K562 (cell line): Measurements from ENCODE around the gene GALNT17. TPM values are rescaled to one million over a fixed set of nuclear protein-coding genes. Genes with fewer than 3 reads are reported as not detected.

Source experiments
- ATAC-seq: fragments of 200-7000 bp; cut with Tn5 transposase; 3 replicates; pipeline ENCODE4 v1.9.1; 2020; ENCODE audit warnings: moderate library complexity
- BruUV-seq: library from RNA; stranded (reverse); fragments of 400-500 nt; replicated peaks from 2 replicates; lab custom pipeline; 2021; lab: Mats Ljungman, UMichigan
- CTCF ChIA-PET: fragments of 300-600 bp; formaldehyde crosslinking; extraction: SDS; loops from one replicate; lab custom pipeline; 2021; ENCODE audit warnings: low intra/inter-chr PET ratio; lab: Yijun Ruan, JAX
- POLR2A ChIA-PET: fragments of 300-600, 350-650 bp; sonication (Branson Sonifier 250); formaldehyde crosslinking; extraction: SDS; loops from one replicate; lab custom pipeline; 2021; ENCODE audit warnings: antibody characterized with exemption, inconsistent platforms; lab: Yijun Ruan, JAX
- DNase-seq, 4 experiments: peaks; one replicate each; pipeline versions ENCODE4 v3.0.0 to v3.0.0-alpha.2; 2011 to 2018; ENCODE audit warnings: low spot score in 3 of 4, mixed read lengths in 3 of 4; ENCODE audit errors: extremely low read depth in 1 of 4
- FAIRE-seq: peaks from 2 replicates; lab custom pipeline; 2011; peaks lifted over from hg19 to GRCh38; lab: Jason Lieb, UNC
- H2AFZ ChIP-seq: 2 replicates; pipeline ENCODE4 v1.6.0; 2011; ENCODE audit warnings: low read depth, low read length, control low read depth, inconsistent platforms
- H3K27ac ChIP-seq: fragments of 200-600 bp; 3 replicates; pipeline ENCODE4 v1.8.0; 2011; ENCODE audit warnings: low read depth, mild to moderate bottlenecking, control low read depth, inconsistent platforms, low read length, moderate library complexity, mixed read lengths; ENCODE audit errors: extremely low read depth
- H3K27me3 ChIP-seq, 2 experiments: fragments of 300-600 bp in 1 of 2; 2 replicates in 1 of 2; 3 replicates in 1 of 2; pipeline versions ENCODE4 v1.6.0 to v1.8.0; 2011; ENCODE audit warnings: inconsistent platforms in 2 of 2, low read length in 2 of 2, mild to moderate bottlenecking in 1 of 2, mixed read lengths in 1 of 2, moderate library complexity in 1 of 2; ENCODE audit not compliant: control insufficient read depth in 2 of 2, insufficient read depth in 2 of 2
- H3K36me3 ChIP-seq: fragments of 300-600 bp; 3 replicates; pipeline ENCODE4 v1.8.0; 2011; ENCODE audit warnings: mild to moderate bottlenecking, low read length, inconsistent platforms; ENCODE audit not compliant: control insufficient read depth, insufficient read depth
- H3K4me1 ChIP-seq, 2 experiments: fragments of 200-600 bp in 1 of 2; replicated peaks in 1 of 2; 2 replicates in 1 of 2; 3 replicates in 1 of 2; pipeline versions ENCODE4 v1.5.1 to v1.8.0; 2011; ENCODE audit warnings: inconsistent platforms in 2 of 2, low read length in 2 of 2, mild to moderate bottlenecking in 1 of 2, mixed read lengths in 1 of 2, moderate library complexity in 1 of 2; ENCODE audit not compliant: control insufficient read depth in 2 of 2, insufficient read depth in 2 of 2
- H3K4me2 ChIP-seq: 2 replicates; pipeline ENCODE4 v1.6.1; 2011; ENCODE audit warnings: low read length, control low read depth, inconsistent platforms, mixed read lengths; ENCODE audit not compliant: insufficient read depth
- H3K4me3 ChIP-seq: fragments of 200-600 bp; sonication (generic), shearing (Covaris generic); 2 replicates; pipeline ENCODE4 v1.5.1; 2016; ENCODE audit warnings: control low read depth, inconsistent platforms
- H3K79me2 ChIP-seq: fragments of 200-600 bp; 3 replicates; pipeline ENCODE4 v1.8.0; 2011; ENCODE audit warnings: low read length, inconsistent platforms; ENCODE audit not compliant: control insufficient read depth, insufficient read depth
- H3K9ac ChIP-seq, 2 experiments: 2 replicates each; pipeline versions ENCODE4 v1.6.0 to v1.6.1; 2011; ENCODE audit warnings: low read depth in 2 of 2, low read length in 2 of 2, control low read depth in 1 of 2, inconsistent platforms in 1 of 2, mild to moderate bottlenecking in 1 of 2, mixed read lengths in 1 of 2; ENCODE audit not compliant: insufficient read depth in 1 of 2
- H3K9me1 ChIP-seq: one replicate; pipeline ENCODE4 v1.6.0; 2011; ENCODE audit warnings: inconsistent platforms, mild to moderate bottlenecking, low read length, moderate library complexity; ENCODE audit not compliant: control insufficient read depth, insufficient read depth
- H3K9me3 ChIP-seq: replicated peaks from 2 replicates; pipeline ENCODE4 v1.5.1; 2011; ENCODE audit warnings: low read depth, low read length, inconsistent platforms; ENCODE audit not compliant: control insufficient read depth, insufficient read depth
- H4K20me1 ChIP-seq: replicated peaks from 2 replicates; pipeline ENCODE4 v1.6.1; 2011; ENCODE audit warnings: low read length, inconsistent platforms, mixed read lengths; ENCODE audit not compliant: control insufficient read depth, insufficient read depth
- ARID3A ChIP-seq: IDR thresholded peaks from 2 replicates; pipeline ENCODE4 v1.6.1; 2012; ENCODE audit warnings: low read depth, low read length, improper control_type of control experiment, borderline replicate concordance
- HDAC1 ChIP-seq, 2 experiments: fragments of 450-650 bp; IDR thresholded peaks; 2 replicates each; pipeline ENCODE4 v1.6.1; 2016 to 2017; ENCODE audit warnings: inconsistent platforms in 1 of 2, mild to moderate bottlenecking in 1 of 2, moderate library complexity in 1 of 2
- HDAC3 ChIP-seq: fragments of 450-650 bp; IDR thresholded peaks from 2 replicates; pipeline ENCODE4 v1.6.1; 2018; ENCODE audit warnings: borderline replicate concordance, mild to moderate bottlenecking, moderate library complexity; ENCODE audit not compliant: partially characterized antibody
- SRSF3 ChIP-seq: fragments of 200-400 bp; formaldehyde crosslinking; IDR thresholded peaks from 2 replicates; pipeline ENCODE4 v1.6.1; 2016; ENCODE audit warnings: mild to moderate bottlenecking, low read length, moderate library complexity; ENCODE audit not compliant: insufficient read depth
- ZNF431 ChIP-seq: sonication (generic); formaldehyde crosslinking; IDR thresholded peaks from 2 replicates; pipeline ENCODE4 v1.8.0; 2022; ENCODE audit warnings: mild to moderate bottlenecking, missing genetic modification reagents
- WGBS: fragments of 100-300 bp; shearing (Covaris generic); methylation state at CpG from one replicate; pipeline ENCODE4 v1.1.6; 2016; ENCODE audit warnings: low coverage, mixed read lengths; ENCODE audit not compliant: insufficient coverage; ENCODE audit errors: missing lambda C conversion rate; 5-methylcytosine and 5-hydroxymethylcytosine counted together
- in situ Hi-C: fragments of 300-500 bp; cut with MboI; formaldehyde crosslinking; loops from 4 replicates; pipeline ENCODE4 v1.15.0; 2018; ENCODE audit warnings: inconsistent platforms, mixed read lengths
- intact Hi-C: fragments of 100-400 bp; cut with micrococcal nuclease; formaldehyde crosslinking; loops from 2 replicates; pipeline ENCODE4 v1.14.2; 2022
- polyA plus RNA-seq, 8 experiments: library from polyadenylated mRNA; depleted of rRNA in 4 of 8; stranded (reverse) in 5 of 8; unstranded in 3 of 8; fragments of >200 nt; fragmentation: Nextera tagmentation in 2 of 8; fragmentation: Illumina TruSeq in 1 of 8; extraction: Ambion mirVana in 2 of 8; extraction: Trizol in 1 of 8; gene quantifications; 2 replicates each; pipeline versions ENCODE4 v1.2.1 to v1.2.3, GENCODE V29; 2011 to 2014; ENCODE audit warnings: inconsistent platforms in 1 of 8, missing spikeins in 1 of 8
- total RNA-seq, 7 experiments: library from RNA; depleted of rRNA in 6 of 7; stranded (reverse); fragments of >200 nt in 6 of 7; fragmentation: Illumina TruSeq in 2 of 7; extraction: Trizol in 2 of 7; gene quantifications; 2 replicates each; pipeline versions ENCODE4 v1.2.1 to v1.2.3, GENCODE V29; 2011 to 2021; ENCODE audit warnings: low replicate concordance in 1 of 7

The GALNT17 gene
- total and polyA plus RNA-seq, 9 of the 15 experiments (the other 6 are each of a cell fraction or from before 2014, with no cell fraction given), result not detected

GRCh38 chr7:71604818-71605414 lies 473.0 kb downstream of the GALNT17 start:
- ATAC-seq, result no peak
- no peak overlapping the region for H2AFZ ChIP-seq
- H3K27me3 ChIP-seq, result no peaks in the 10 kb centered on the region
- no peaks in the 10 kb centered on the region; the same call in 2 of the 3 replicates for H3K36me3 ChIP-seq
- in situ Hi-C loops (no loop called here), intact Hi-C loops (no loop called here)
- H3K9ac ChIP-seq, result no peak overlapping the region
- no peaks in the 10 kb centered on the region for H3K4me1 ChIP-seq
- POLR2A ChIA-PET, result no interaction called here
- H3K4me2 ChIP-seq, result no peak overlapping the region
- WGBS, result 2% methylated on average over 9 of the region's 9 CpGs
- no peaks in the 10 kb centered on the region for H3K9me1 ChIP-seq
- no peak overlapping the region for H3K4me3 ChIP-seq
- H3K79me2 ChIP-seq, result no peaks in the 10 kb centered on the region
- TF ChIP-seq ARID3A (no peak), HDAC1 (IDR thresholded peaks at IDR 0.05) (no peak), ZNF431 (no peak), SRSF3 (no peak), HDAC3 (no peak)
- TF ChIP-seq, all 486 proteins: peak for 0
- CTCF ChIA-PET, result no interaction called here
- no peak for FAIRE-seq
- DNase-seq, result no peak
- no peaks in the 10 kb centered on the region for H4K20me1 ChIP-seq
- H3K27ac ChIP-seq, result no peak overlapping the region
- H3K9me3 ChIP-seq, result no peaks in the 10 kb centered on the region
- no TSS peak for BruUV-seq
